K562 (cell line): ENCODE results near the gene CERS4. TPM values are rescaled to one million over a fixed set of nuclear protein-coding genes. Genes with fewer than 3 reads are reported as not detected.
"Not testable (repeated sequence)": the region's sequence is repeated elsewhere in the genome, so short reads cannot be mapped to it uniquely, and the experiment has no call there.

ENCODE experiments used
- ATAC-seq: fragments of 200-7000 bp; cut with Tn5 transposase; 3 replicates; pipeline ENCODE4 v1.9.1; 2020; ENCODE audit warnings: moderate library complexity
- BruUV-seq: library from RNA; stranded (reverse); fragments of 400-500 nt; replicated peaks from 2 replicates; lab custom pipeline; 2021; lab: Mats Ljungman, UMichigan
- CTCF ChIA-PET: fragments of 300-600 bp; formaldehyde crosslinking; extraction: SDS; loops from one replicate; lab custom pipeline; 2021; ENCODE audit warnings: low intra/inter-chr PET ratio; lab: Yijun Ruan, JAX
- POLR2A ChIA-PET: fragments of 300-600, 350-650 bp; sonication (Branson Sonifier 250); formaldehyde crosslinking; extraction: SDS; loops from one replicate; lab custom pipeline; 2021; ENCODE audit warnings: antibody characterized with exemption, inconsistent platforms; lab: Yijun Ruan, JAX
- DNase-seq, 4 experiments: peaks; one replicate each; pipeline versions ENCODE4 v3.0.0 to v3.0.0-alpha.2; 2011 to 2018; ENCODE audit warnings: low spot score in 3 of 4, mixed read lengths in 3 of 4; ENCODE audit errors: extremely low read depth in 1 of 4
- FAIRE-seq: peaks from 2 replicates; lab custom pipeline; 2011; peaks lifted over from hg19 to GRCh38; lab: Jason Lieb, UNC
- H2AFZ ChIP-seq: 2 replicates; pipeline ENCODE4 v1.6.0; 2011; ENCODE audit warnings: low read depth, low read length, control low read depth, inconsistent platforms
- H3K27ac ChIP-seq: fragments of 200-600 bp; 3 replicates; pipeline ENCODE4 v1.8.0; 2011; ENCODE audit warnings: low read depth, mild to moderate bottlenecking, control low read depth, inconsistent platforms, low read length, moderate library complexity, mixed read lengths; ENCODE audit errors: extremely low read depth
- H3K27me3 ChIP-seq, 2 experiments: fragments of 300-600 bp in 1 of 2; 2 replicates in 1 of 2; 3 replicates in 1 of 2; pipeline versions ENCODE4 v1.6.0 to v1.8.0; 2011; ENCODE audit warnings: inconsistent platforms in 2 of 2, low read length in 2 of 2, mild to moderate bottlenecking in 1 of 2, mixed read lengths in 1 of 2, moderate library complexity in 1 of 2; ENCODE audit not compliant: control insufficient read depth in 2 of 2, insufficient read depth in 2 of 2
- H3K36me3 ChIP-seq: fragments of 300-600 bp; 3 replicates; pipeline ENCODE4 v1.8.0; 2011; ENCODE audit warnings: mild to moderate bottlenecking, low read length, inconsistent platforms; ENCODE audit not compliant: control insufficient read depth, insufficient read depth
- H3K4me1 ChIP-seq, 2 experiments: fragments of 200-600 bp in 1 of 2; replicated peaks in 1 of 2; 2 replicates in 1 of 2; 3 replicates in 1 of 2; pipeline versions ENCODE4 v1.5.1 to v1.8.0; 2011; ENCODE audit warnings: inconsistent platforms in 2 of 2, low read length in 2 of 2, mild to moderate bottlenecking in 1 of 2, mixed read lengths in 1 of 2, moderate library complexity in 1 of 2; ENCODE audit not compliant: control insufficient read depth in 2 of 2, insufficient read depth in 2 of 2
- H3K4me2 ChIP-seq: 2 replicates; pipeline ENCODE4 v1.6.1; 2011; ENCODE audit warnings: low read length, control low read depth, inconsistent platforms, mixed read lengths; ENCODE audit not compliant: insufficient read depth
- H3K4me3 ChIP-seq: fragments of 200-600 bp; sonication (generic), shearing (Covaris generic); 2 replicates; pipeline ENCODE4 v1.5.1; 2016; ENCODE audit warnings: control low read depth, inconsistent platforms
- H3K79me2 ChIP-seq: fragments of 200-600 bp; 3 replicates; pipeline ENCODE4 v1.8.0; 2011; ENCODE audit warnings: low read length, inconsistent platforms; ENCODE audit not compliant: control insufficient read depth, insufficient read depth
- H3K9ac ChIP-seq, 2 experiments: 2 replicates each; pipeline versions ENCODE4 v1.6.0 to v1.6.1; 2011; ENCODE audit warnings: low read depth in 2 of 2, low read length in 2 of 2, control low read depth in 1 of 2, inconsistent platforms in 1 of 2, mild to moderate bottlenecking in 1 of 2, mixed read lengths in 1 of 2; ENCODE audit not compliant: insufficient read depth in 1 of 2
- H3K9me1 ChIP-seq: one replicate; pipeline ENCODE4 v1.6.0; 2011; ENCODE audit warnings: inconsistent platforms, mild to moderate bottlenecking, low read length, moderate library complexity; ENCODE audit not compliant: control insufficient read depth, insufficient read depth
- H3K9me3 ChIP-seq: replicated peaks from 2 replicates; pipeline ENCODE4 v1.5.1; 2011; ENCODE audit warnings: low read depth, low read length, inconsistent platforms; ENCODE audit not compliant: control insufficient read depth, insufficient read depth
- H4K20me1 ChIP-seq: replicated peaks from 2 replicates; pipeline ENCODE4 v1.6.1; 2011; ENCODE audit warnings: low read length, inconsistent platforms, mixed read lengths; ENCODE audit not compliant: control insufficient read depth, insufficient read depth
- BCOR ChIP-seq: fragments of 450-650 bp; IDR thresholded peaks from 2 replicates; pipeline ENCODE4 v1.6.1; 2016
- KLF1 ChIP-seq: fragments of 450-650 bp; IDR thresholded peaks from 2 replicates; pipeline ENCODE4 v1.6.1; 2016; ENCODE audit warnings: missing genetic modification characterization, missing compliant biosample characterization
- ZNF121 ChIP-seq: sonication (generic); formaldehyde crosslinking; conservative IDR thresholded peaks from 2 replicates; pipeline ENCODE4 v1.8.0; 2022; ENCODE audit warnings: missing genetic modification reagents
- ZNF146 ChIP-seq: IDR thresholded peaks from one replicate; pipeline ENCODE4 v1.6.1; 2018; ENCODE audit warnings: missing compliant biosample characterization; ENCODE audit not compliant: unreplicated experiment
- WGBS: fragments of 100-300 bp; shearing (Covaris generic); methylation state at CpG from one replicate; pipeline ENCODE4 v1.1.6; 2016; ENCODE audit warnings: low coverage, mixed read lengths; ENCODE audit not compliant: insufficient coverage; ENCODE audit errors: missing lambda C conversion rate; 5-methylcytosine and 5-hydroxymethylcytosine counted together
- in situ Hi-C: fragments of 300-500 bp; cut with MboI; formaldehyde crosslinking; loops from 4 replicates; pipeline ENCODE4 v1.15.0; 2018; ENCODE audit warnings: inconsistent platforms, mixed read lengths
- intact Hi-C: fragments of 100-400 bp; cut with micrococcal nuclease; formaldehyde crosslinking; loops from 2 replicates; pipeline ENCODE4 v1.14.2; 2022
- polyA plus RNA-seq, 8 experiments: library from polyadenylated mRNA; depleted of rRNA in 4 of 8; stranded (reverse) in 5 of 8; unstranded in 3 of 8; fragments of >200 nt; fragmentation: Nextera tagmentation in 2 of 8; fragmentation: Illumina TruSeq in 1 of 8; extraction: Ambion mirVana in 2 of 8; extraction: Trizol in 1 of 8; gene quantifications; 2 replicates each; pipeline versions ENCODE4 v1.2.1 to v1.2.3, GENCODE V29; 2011 to 2014; ENCODE audit warnings: inconsistent platforms in 1 of 8, missing spikeins in 1 of 8
- total RNA-seq, 7 experiments: library from RNA; depleted of rRNA in 6 of 7; stranded (reverse); fragments of >200 nt in 6 of 7; fragmentation: Illumina TruSeq in 2 of 7; extraction: Trizol in 2 of 7; gene quantifications; 2 replicates each; pipeline versions ENCODE4 v1.2.1 to v1.2.3, GENCODE V29; 2011 to 2021; ENCODE audit warnings: low replicate concordance in 1 of 7

CERS4 gene
- total and polyA plus RNA-seq, 9 of the 15 experiments (the other 6 are each of a cell fraction or from before 2014, with no cell fraction given) = 0.14 to 4.4 (median 2.9) TPM; not detected in 1

DNA sequence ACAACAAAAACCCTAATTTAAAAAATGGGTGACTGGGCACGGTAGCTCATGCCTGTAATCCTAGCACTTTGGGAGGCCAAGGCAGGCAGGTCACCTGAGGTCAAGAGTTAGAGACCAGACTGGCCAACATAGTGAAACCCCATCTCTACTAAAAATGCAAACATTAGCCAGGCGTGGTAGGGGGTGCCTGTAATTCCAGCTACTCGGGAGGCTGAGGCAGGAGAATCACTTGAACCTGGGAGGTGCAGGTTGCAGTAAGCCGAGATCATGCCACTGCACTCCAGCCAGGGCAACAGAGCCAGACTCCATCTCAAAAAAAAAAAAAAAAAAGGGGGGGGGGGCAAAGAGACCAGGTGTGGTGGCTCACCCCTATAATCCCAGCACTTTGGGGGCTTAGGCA lies 55.1 kb downstream of the CERS4 start:
- POLR2A ChIA-PET = interaction anchor here (0.6 kb wide), 2 partner anchors 57 to 186 kb away, joined by 3 to 4 read pairs; partner anchors contain the start of genes NDUFA7 and RPS28
- peaks cover 5 to 22% of the 10 kb centered on the region in 2 experiments; a peak in 4 of 5 replicates for H3K4me1 ChIP-seq
- not testable (repeated sequence) for BruUV-seq, H3K36me3 ChIP-seq, H3K27ac ChIP-seq, H2AFZ ChIP-seq, FAIRE-seq, DNase-seq
- TF ChIP-seq ZNF121 (CRISPR knock-in tag) = peak; percentile 48; the same call in 1 of the 2 replicates
- TF ChIP-seq, all 486 proteins: peak for 1; not testable (repeated sequence) for 485
- H4K20me1 ChIP-seq, H3K27me3 ChIP-seq, CTCF ChIA-PET, ATAC-seq, H3K9me1 ChIP-seq, H3K4me2 ChIP-seq, in situ Hi-C loops, H3K4me3 ChIP-seq, H3K9ac ChIP-seq, H3K79me2 ChIP-seq, H3K9me3 ChIP-seq: not testable (repeated sequence)
- intact Hi-C loops = loop anchor here (10.0 kb wide), 1 partner anchor 61 kb away; the partner anchor contains the start of genes NDUFA7 and RPS28
- 61% methylated on average over 3 of the region's 4 CpGs for WGBS

DNA sequence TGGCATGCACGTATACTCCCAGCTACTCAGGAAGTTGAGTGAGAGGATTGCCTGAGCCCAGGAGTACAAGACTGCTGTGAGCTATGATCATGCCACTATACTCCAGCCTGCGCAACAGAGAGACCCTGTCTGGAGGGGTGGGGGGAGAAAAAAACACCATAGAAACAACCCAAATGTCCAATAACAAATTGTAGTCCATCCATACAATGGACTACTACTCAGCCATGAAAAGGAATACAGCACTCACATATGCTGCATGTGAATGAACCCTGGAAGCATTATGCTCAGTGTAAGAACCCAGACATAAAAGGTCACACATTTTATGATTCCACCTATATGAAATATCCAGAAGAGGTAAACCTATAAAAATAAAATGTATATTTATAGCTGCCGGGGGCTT lies 56.7 kb downstream of the CERS4 start:
- 33% methylated on average over 3 of the region's 3 CpGs for WGBS
- Histone ChIP-seq H4K20me1 (no peaks in the 10 kb centered on the region), H3K36me3 (no peaks in the 10 kb centered on the region), H3K79me2 (no peaks in the 10 kb centered on the region), H3K27ac (no peak overlapping the region), H3K4me3 (no peak overlapping the region), H3K4me2 (no peak overlapping the region), H3K9me3 (no peaks in the 10 kb centered on the region), H3K27me3 (no peaks in the 10 kb centered on the region), H3K9ac (no peak overlapping the region), H2AFZ (no peak overlapping the region), H3K4me1 (peaks cover 9 to 19% of the 10 kb centered on the region in 2 experiments; a peak in 4 of 5 replicates), H3K9me1 (peaks cover 4% of the 10 kb centered on the region)
- DNase-seq = no peak
- ChIA-PET POLR2A (interaction anchor here (0.6 kb wide), 1 partner anchor 116 kb away, joined by 3 read pairs; no protein-coding TSS in a partner anchor), CTCF (interaction anchor here (0.5 kb wide), 1 partner anchor 238 kb away, joined by 3 read pairs; no protein-coding TSS in a partner anchor)
- no peak for FAIRE-seq
- BruUV-seq = no TSS peak
- ATAC-seq = no peak
- intact Hi-C loops (loop anchor here (10.0 kb wide), 1 partner anchor 59 kb away; the partner anchor contains the start of genes NDUFA7 and RPS28), in situ Hi-C loops (loop anchor here (5.0 kb wide), 1 partner anchor 41 kb away; the partner anchor contains the start of gene CD320)
- TF ChIP-seq BCOR = peak; percentile 17; the same call in 1 of the 2 replicates
- peak; percentile 92 for TF ChIP-seq ZNF146
- TF ChIP-seq KLF1 (tag) = no peak
